Tibial artery (tissue), 4 donors: ENCODE measurements around the gene DLX3.
A peak's percentile ranks its signal among the peaks of the same experiment; 100 is the strongest.

Experiments used
- DNase-seq, 2 donors: peaks; one replicate each; pipeline ENCODE4 v3.0.0-alpha.2; 2019
- H3K27ac ChIP-seq, 2 donors: fragments of 200-600 bp; sonication (generic) in 1 of 2; 1 replicate in 1 of 2; 2 replicates in 1 of 2; pipeline ENCODE4 v1.5.1; 2018 to 2019; ENCODE audit warnings: mild to moderate bottlenecking in 1 of 2
- H3K27me3 ChIP-seq, 2 donors: fragments of 200-600 bp; sonication (generic) in 1 of 2; one replicate each; pipeline versions ENCODE4 v1.5.1 to v1.6.0; 2016 to 2019
- H3K36me3 ChIP-seq, 3 donors: fragments of 200-600 bp; sonication (generic) in 2 of 3; one replicate each; pipeline ENCODE4 v1.5.1; 2016 to 2019; ENCODE audit warnings: mild to moderate bottlenecking in 2 of 3
- H3K4me1 ChIP-seq, 4 donors: fragments of 200-600 bp; sonication (generic) in 2 of 4; 1 replicate in 3 of 4; 2 replicates in 1 of 4; pipeline ENCODE4 v1.5.1; 2016 to 2019
- H3K4me3 ChIP-seq, 2 donors: fragments of 200-600 bp; sonication (generic) in 1 of 2; 1 replicate in 1 of 2; 2 replicates in 1 of 2; pipeline ENCODE4 v1.5.1; 2018 to 2019; ENCODE audit warnings: mild to moderate bottlenecking in 2 of 2
- H3K9me3 ChIP-seq, 3 donors: fragments of 200-600 bp; sonication (generic) in 1 of 3; one replicate each; pipeline ENCODE4 v1.5.1; 2016 to 2019
- CTCF ChIP-seq, 2 experiments: fragments of 200-600 bp in 1 of 2; fragments of 450-650 bp in 1 of 2; IDR thresholded peaks; one replicate each; pipeline ENCODE4 v1.5.1; 2017 to 2019; ENCODE audit warnings: antibody characterized with exemption in 2 of 2, mild to moderate bottlenecking in 1 of 2, moderate library complexity in 1 of 2
- intact Hi-C: fragments of 100-400 bp; cut with DNase I; formaldehyde crosslinking; loops from one replicate; pipeline ENCODE4 v1.15.0; 2023; ENCODE audit warnings: low total_unique reads

DLX3 gene

DNA sequence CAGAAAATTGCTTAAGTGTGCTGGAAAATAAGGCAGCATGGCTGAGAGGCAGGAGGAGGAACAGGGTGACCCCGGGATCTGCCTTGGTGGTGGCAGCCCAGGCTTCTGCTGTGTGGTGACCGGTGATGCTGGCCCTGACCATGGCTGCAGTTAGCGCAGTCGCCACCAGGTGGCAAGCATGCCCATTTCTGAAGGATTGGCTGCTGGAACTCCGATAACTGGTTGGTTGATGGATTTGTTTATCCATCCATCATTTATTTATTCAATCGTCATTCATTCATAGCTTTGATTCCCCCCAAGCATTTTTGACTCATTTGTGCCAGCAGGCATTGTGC, 31.8 kb upstream of the DLX3 start:
- no peaks in the 10 kb centered on the region for H3K36me3 ChIP-seq
- peak; percentile 95 to 97 for TF ChIP-seq CTCF (IDR thresholded peaks at IDR 0.05)
- DNase-seq, result peak; percentile 88 to 92
- peak overlapping the region; percentile 83 to 89 for H3K27ac ChIP-seq
- no peaks in the 10 kb centered on the region for H3K27me3 ChIP-seq
- peaks cover 0 to 39% (median 22%) of the 10 kb centered on the region in 4 donors for H3K4me1 ChIP-seq
- intact Hi-C loops, result loop anchor here (2.0 to 10.0 kb wide), 3 partner anchors 35 to 278 kb away; no protein-coding TSS in a partner anchor
- H3K4me3 ChIP-seq, result peak overlapping the region; percentile 41 to 53
- no peaks in the 10 kb centered on the region for H3K9me3 ChIP-seq

GRCh38 chr17:50026046-50026675, 31.1 kb upstream of the DLX3 start:
- no peaks in the 10 kb centered on the region for H3K36me3 ChIP-seq
- no peaks in the 10 kb centered on the region for H3K27me3 ChIP-seq
- peaks cover 0 to 32% (median 21%) of the 10 kb centered on the region in 4 donors for H3K4me1 ChIP-seq
- no peak overlapping the region for H3K4me3 ChIP-seq
- DNase-seq, result no peak
- no peaks in the 10 kb centered on the region for H3K9me3 ChIP-seq
- intact Hi-C loops, result loop anchor here (2.0 to 10.0 kb wide), 3 partner anchors 36 to 279 kb away; no protein-coding TSS in a partner anchor
- H3K27ac ChIP-seq, result peak overlapping the region; percentile 83 to 89
- TF ChIP-seq CTCF (IDR thresholded peaks at IDR 0.05), result no peak

DNA sequence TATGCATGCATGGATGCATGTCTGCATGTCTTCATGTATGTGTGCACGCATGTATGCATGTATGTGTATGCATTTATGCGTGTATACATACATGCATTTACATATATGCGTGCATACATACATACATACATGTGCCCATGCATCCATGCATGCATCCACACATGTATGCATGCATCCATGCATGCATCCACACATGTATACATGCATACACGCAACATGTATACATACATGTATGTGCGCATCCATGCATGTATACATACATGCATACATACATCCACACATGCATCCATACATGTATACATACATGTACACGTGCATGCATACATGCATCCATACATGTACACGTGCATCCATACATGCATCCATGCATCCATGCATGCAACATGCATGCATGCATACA, 29.8 kb upstream of the DLX3 start:
- Histone ChIP-seq H3K36me3 (no peaks in the 10 kb centered on the region), H3K27ac (no peak overlapping the region), H3K9me3 (no peaks in the 10 kb centered on the region), H3K27me3 (no peaks in the 10 kb centered on the region), H3K4me3 (no peak overlapping the region), H3K4me1 (peaks cover 0 to 25% (median 20%) of the 10 kb centered on the region in 4 donors)
- no peak for TF ChIP-seq CTCF (IDR thresholded peaks at IDR 0.05)
- no peak for DNase-seq
- intact Hi-C loops, result loop anchor here (5.0 to 10.0 kb wide), 2 partner anchors 37 to 280 kb away; no protein-coding TSS in a partner anchor

DNA sequence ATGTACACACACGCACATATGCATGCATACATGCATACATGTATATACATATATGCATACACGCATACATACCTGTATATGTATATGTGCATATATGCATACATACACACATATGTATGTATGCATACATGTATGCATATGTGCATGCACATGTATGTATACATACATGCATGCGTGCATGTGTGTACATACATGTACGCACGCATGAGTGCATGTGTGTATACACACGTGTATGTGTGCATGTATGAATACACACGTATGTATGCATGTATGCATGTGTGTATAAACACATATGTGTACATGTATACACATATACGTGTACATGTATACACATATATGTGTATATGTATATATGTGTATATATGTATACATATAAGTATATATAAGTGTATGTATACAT, 28.5 kb upstream of the DLX3 start:
- TF ChIP-seq CTCF (IDR thresholded peaks at IDR 0.05), result no peak
- Histone ChIP-seq H3K9me3 (no peaks in the 10 kb centered on the region), H3K4me3 (no peak overlapping the region), H3K27ac (no peak overlapping the region), H3K36me3 (no peaks in the 10 kb centered on the region), H3K27me3 (no peaks in the 10 kb centered on the region), H3K4me1 (peaks cover 0 to 17% (median 16%) of the 10 kb centered on the region in 4 donors)
- intact Hi-C loops, result loop anchor here (10.0 kb wide), 1 partner anchor 281 kb away; no protein-coding TSS in a partner anchor
- DNase-seq, result no peak

GRCh38 chr17:50022463-50023130, 27.6 kb upstream of the DLX3 start:
- no peaks in the 10 kb centered on the region for H3K27me3 ChIP-seq
- no peak overlapping the region for H3K4me3 ChIP-seq
- peaks cover 0 to 8% (median 7%) of the 10 kb centered on the region in 4 donors for H3K4me1 ChIP-seq
- TF ChIP-seq CTCF (IDR thresholded peaks at IDR 0.05), result no peak
- no peaks in the 10 kb centered on the region for H3K36me3 ChIP-seq
- no peak for DNase-seq
- H3K9me3 ChIP-seq, result no peaks in the 10 kb centered on the region
- intact Hi-C loops, result loop anchor here (10.0 kb wide), 1 partner anchor 282 kb away; no protein-coding TSS in a partner anchor
- no peak overlapping the region for H3K27ac ChIP-seq
